ENCODE data around the gene FMN1. TPM values are rescaled to one million over a fixed set of nuclear protein-coding genes. Genes with fewer than 3 reads are reported as not detected.

The FMN1 gene
- total and polyA plus RNA-seq, 3 donors from 2014 or later = 17.7 to 53.7 (median 47.4) TPM

DNA sequence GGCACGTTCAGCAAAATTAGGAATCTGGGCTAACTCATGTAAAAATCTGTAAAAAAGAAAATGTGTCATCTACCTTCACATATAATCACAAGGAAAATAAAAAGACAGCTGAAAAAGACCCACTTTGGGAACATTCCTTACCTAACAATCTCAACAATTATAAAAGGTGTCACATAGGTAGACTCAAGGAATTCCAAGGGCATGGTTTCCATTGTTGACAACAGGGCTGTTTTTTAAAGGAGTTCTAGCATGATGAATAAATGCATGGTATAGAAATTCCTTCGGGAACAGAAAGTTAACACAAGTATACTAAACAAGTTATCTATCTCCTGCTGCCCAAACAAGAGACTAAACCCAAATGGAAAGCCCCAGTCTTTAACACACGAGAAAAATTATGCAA is 292.5 kb downstream of the FMN1 start:
- H3K4me1 ChIP-seq = no peaks in the 10 kb centered on the region
- no peaks in the 10 kb centered on the region for H3K36me3 ChIP-seq (ENCODE audit: low read depth, missing control alignments)
- 72 to 86% methylated on average over 3 of the region's 3 CpGs for WGBS, 2 donors
- intact Hi-C loops (cut with DNase I; ENCODE audit: low total_unique reads) = no loop called here
- H3K4me3 ChIP-seq = no peak overlapping the region
- no peaks in the 10 kb centered on the region for H3K9me3 ChIP-seq
- H3K27me3 ChIP-seq = no peaks in the 10 kb centered on the region
- TF ChIP-seq POLR2A (IDR thresholded peaks at IDR 0.05) = no peak
- TF ChIP-seq, protein P1, sequence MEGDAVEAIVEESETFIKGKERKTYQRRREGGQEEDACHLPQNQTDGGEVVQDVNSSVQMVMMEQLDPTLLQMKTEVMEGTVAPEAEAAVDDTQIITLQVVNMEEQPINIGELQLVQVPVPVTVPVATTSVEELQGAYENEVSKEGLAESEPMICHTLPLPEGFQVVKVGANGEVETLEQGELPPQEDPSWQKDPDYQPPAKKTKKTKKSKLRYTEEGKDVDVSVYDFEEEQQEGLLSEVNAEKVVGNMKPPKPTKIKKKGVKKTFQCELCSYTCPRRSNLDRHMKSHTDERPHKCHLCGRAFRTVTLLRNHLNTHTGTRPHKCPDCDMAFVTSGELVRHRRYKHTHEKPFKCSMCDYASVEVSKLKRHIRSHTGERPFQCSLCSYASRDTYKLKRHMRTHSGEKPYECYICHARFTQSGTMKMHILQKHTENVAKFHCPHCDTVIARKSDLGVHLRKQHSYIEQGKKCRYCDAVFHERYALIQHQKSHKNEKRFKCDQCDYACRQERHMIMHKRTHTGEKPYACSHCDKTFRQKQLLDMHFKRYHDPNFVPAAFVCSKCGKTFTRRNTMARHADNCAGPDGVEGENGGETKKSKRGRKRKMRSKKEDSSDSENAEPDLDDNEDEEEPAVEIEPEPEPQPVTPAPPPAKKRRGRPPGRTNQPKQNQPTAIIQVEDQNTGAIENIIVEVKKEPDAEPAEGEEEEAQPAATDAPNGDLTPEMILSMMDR (IDR thresholded peaks at IDR 0.05) = no peak
- no peak overlapping the region for H3K27ac ChIP-seq
- DNase-seq = no peak

DNA sequence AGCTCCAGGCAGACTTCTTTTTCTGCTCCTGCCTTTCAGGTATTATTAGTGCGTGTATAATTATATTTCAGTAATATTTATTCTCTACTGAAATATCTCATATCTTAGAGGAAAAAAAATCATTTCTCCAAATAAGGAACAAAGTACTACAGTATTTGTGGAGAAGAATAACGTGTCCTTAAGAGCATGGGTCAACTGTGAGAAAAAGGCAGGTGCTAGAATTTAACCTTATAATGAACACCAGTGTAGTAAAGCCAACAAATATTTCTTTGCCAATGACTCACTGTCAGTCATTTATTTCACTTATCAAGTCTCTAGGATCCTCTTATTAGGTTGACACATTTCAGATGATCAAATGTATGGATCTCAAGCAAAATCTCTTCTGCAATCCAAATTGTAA is 293.3 kb downstream of the FMN1 start:
- TF ChIP-seq, protein P1 (IDR thresholded peaks at IDR 0.05) = no peak
- no peak for TF ChIP-seq POLR2A (IDR thresholded peaks at IDR 0.05)
- Histone ChIP-seq H3K27ac (no peak overlapping the region), H3K4me3 (no peak overlapping the region), H3K9me3 (no peaks in the 10 kb centered on the region), H3K27me3 (no peaks in the 10 kb centered on the region), H3K36me3 (ENCODE audit: low read depth, missing control alignments) (no peaks in the 10 kb centered on the region), H3K4me1 (no peaks in the 10 kb centered on the region)
- WGBS, 2 donors = 63 to 65% methylated on average over 2 of the region's 2 CpGs
- DNase-seq = no peak
- intact Hi-C loops (cut with DNase I; ENCODE audit: low total_unique reads) = no loop called here

DNA sequence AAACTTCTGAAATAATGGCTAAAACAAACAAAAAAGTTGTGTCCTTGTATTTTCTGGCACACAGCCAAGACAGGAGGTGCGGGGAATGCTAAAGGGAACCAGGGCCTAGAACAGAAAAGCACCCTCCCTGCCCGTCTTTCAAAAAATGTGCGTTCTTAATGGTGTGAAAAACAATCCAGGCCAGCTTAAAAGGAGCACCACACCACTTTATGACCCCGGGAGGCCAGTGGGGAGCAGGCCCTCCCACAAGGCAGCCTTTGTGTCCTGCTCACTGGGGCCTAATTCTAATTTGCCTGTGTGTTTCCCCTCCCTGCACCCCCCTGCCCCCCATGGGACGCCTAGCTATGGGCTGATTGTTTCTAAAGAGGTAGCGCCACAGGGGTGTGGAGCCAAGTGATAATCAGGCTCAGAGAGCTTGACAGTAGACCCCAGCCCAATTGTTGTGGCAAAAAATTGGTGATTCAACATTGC is 295.4 kb downstream of the FMN1 start:
- Histone ChIP-seq H3K36me3 (ENCODE audit: low read depth, missing control alignments) (no peaks in the 10 kb centered on the region), H3K4me1 (no peaks in the 10 kb centered on the region), H3K27me3 (no peaks in the 10 kb centered on the region), H3K27ac (no peak overlapping the region), H3K9me3 (no peaks in the 10 kb centered on the region), H3K4me3 (no peak overlapping the region)
- no peak for TF ChIP-seq POLR2A (IDR thresholded peaks at IDR 0.05)
- TF ChIP-seq, protein P1 (IDR thresholded peaks at IDR 0.05) = no peak
- intact Hi-C loops (cut with DNase I; ENCODE audit: low total_unique reads) = no loop called here
- no peak for DNase-seq
- WGBS, 2 donors = 56 to 63% methylated on average over 6 of the region's 6 CpGs

DNA sequence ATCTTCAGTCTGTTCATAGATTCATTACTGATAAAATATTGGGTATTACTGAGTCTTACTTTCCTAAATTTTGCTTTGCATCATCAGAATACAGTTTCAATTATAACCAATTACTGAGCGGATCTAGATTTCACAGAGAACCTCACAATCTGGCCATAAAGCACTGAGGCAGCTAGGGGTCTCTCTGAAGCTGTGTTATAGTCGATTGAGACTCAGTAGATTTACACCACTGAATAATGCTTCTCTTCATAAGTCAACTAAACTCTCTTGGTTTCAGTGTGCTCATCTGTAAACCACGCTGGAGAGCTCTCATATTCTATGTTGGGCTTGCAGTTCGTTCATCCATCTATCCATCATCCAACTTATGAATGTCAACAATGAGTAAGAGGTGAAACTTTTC is 296.1 kb downstream of the FMN1 start:
- Histone ChIP-seq H3K27ac (no peak overlapping the region), H3K36me3 (ENCODE audit: low read depth, missing control alignments) (no peaks in the 10 kb centered on the region), H3K27me3 (no peaks in the 10 kb centered on the region), H3K4me1 (no peaks in the 10 kb centered on the region), H3K9me3 (no peaks in the 10 kb centered on the region), H3K4me3 (no peak overlapping the region)
- TF ChIP-seq POLR2A (IDR thresholded peaks at IDR 0.05) = no peak
- TF ChIP-seq, protein P1 (IDR thresholded peaks at IDR 0.05) = no peak
- WGBS, 2 donors = 86 to 90% methylated on average over 4 of the region's 4 CpGs
- DNase-seq = no peak
- intact Hi-C loops (cut with DNase I; ENCODE audit: low total_unique reads) = no loop called here

DNA sequence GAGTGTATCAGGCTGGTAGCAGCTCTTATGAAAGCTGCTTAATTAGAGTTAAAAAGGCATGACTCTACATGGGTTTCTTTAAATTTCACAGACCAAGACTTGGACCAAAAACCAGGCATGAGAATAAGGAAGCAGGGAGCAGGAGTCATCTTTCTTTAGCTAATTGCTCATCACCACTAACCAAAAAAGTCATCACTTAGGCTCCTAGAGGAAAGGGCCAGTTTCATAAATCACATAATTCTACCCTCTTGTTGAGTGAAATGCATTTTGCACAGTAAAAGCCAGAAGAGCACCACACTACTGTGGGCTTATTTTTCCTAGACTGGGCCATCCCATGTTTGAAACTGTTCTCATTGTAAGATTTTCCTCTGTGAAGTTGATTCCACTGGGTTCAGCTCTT is 301.1 kb downstream of the FMN1 start:
- H3K27me3 ChIP-seq = no peaks in the 10 kb centered on the region
- H3K4me1 ChIP-seq = no peaks in the 10 kb centered on the region
- intact Hi-C loops (cut with DNase I; ENCODE audit: low total_unique reads) = no loop called here
- no peak overlapping the region for H3K27ac ChIP-seq
- no peaks in the 10 kb centered on the region for H3K36me3 ChIP-seq (ENCODE audit: low read depth, missing control alignments)
- H3K9me3 ChIP-seq = no peaks in the 10 kb centered on the region
- TF ChIP-seq, protein P1 (IDR thresholded peaks at IDR 0.05) = no peak
- no peak for TF ChIP-seq POLR2A (IDR thresholded peaks at IDR 0.05)
- no peak overlapping the region for H3K4me3 ChIP-seq
- no peak for DNase-seq

Data from testis (tissue), 3 donors.